Astrocyte of the spinal cord (primary cell): ENCODE results near the gene HOXB6.

ENCODE experiments used
- DNase-seq: peaks from one replicate; pipeline ENCODE4 v3.0.0; 2011; ENCODE audit warnings: low read depth, low spot score
- H3K4me3 ChIP-seq: 2 replicates; pipeline ENCODE4 v1.5.1; 2011; ENCODE audit warnings: low read depth, mild to moderate bottlenecking, low read length, moderate library complexity
- in situ Hi-C: cut with HindIII; loops from 2 replicates; pipeline ENCODE4 v1.10.0; 2017; ENCODE audit warnings: low sequenced_read_pairs
- TF ChIP-seq, protein P1 (sequence below): IDR thresholded peaks from 2 replicates; pipeline ENCODE4 v1.5.1; 2012; ENCODE audit warnings: low read depth, mild to moderate bottlenecking, low read length, inconsistent platforms

HOXB6 gene

DNA sequence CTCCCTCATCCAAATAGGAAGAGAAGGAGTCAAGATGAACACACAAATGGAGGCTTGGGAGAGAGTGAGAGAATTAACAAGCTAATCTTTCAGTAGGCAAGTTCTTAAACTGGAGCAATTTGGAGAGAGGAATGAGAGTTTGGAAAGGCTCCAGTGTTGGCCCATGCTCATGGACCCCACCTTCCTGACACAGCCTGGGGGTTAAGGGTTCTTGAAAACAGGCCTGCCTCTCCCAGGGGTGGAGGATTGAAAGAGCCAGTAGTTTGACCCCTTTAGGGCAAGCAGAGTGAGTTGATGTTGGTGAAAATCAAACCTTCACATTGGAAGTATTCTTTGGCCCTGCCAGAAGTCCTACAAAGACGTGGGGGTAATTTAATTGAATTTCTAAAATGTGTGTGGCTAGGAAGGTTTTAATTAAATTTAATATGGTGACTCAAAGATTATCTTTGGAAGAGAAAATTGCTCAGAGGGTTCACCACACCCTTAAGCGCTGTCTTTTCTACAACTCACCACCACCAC lies 20.5 kb downstream of the HOXB6 start:
- TF ChIP-seq, protein P1, sequence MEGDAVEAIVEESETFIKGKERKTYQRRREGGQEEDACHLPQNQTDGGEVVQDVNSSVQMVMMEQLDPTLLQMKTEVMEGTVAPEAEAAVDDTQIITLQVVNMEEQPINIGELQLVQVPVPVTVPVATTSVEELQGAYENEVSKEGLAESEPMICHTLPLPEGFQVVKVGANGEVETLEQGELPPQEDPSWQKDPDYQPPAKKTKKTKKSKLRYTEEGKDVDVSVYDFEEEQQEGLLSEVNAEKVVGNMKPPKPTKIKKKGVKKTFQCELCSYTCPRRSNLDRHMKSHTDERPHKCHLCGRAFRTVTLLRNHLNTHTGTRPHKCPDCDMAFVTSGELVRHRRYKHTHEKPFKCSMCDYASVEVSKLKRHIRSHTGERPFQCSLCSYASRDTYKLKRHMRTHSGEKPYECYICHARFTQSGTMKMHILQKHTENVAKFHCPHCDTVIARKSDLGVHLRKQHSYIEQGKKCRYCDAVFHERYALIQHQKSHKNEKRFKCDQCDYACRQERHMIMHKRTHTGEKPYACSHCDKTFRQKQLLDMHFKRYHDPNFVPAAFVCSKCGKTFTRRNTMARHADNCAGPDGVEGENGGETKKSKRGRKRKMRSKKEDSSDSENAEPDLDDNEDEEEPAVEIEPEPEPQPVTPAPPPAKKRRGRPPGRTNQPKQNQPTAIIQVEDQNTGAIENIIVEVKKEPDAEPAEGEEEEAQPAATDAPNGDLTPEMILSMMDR: no peak
- in situ Hi-C loops: no loop called here
- peak overlapping the region; percentile 77 for H3K4me3 ChIP-seq
- DNase-seq: no peak

DNA sequence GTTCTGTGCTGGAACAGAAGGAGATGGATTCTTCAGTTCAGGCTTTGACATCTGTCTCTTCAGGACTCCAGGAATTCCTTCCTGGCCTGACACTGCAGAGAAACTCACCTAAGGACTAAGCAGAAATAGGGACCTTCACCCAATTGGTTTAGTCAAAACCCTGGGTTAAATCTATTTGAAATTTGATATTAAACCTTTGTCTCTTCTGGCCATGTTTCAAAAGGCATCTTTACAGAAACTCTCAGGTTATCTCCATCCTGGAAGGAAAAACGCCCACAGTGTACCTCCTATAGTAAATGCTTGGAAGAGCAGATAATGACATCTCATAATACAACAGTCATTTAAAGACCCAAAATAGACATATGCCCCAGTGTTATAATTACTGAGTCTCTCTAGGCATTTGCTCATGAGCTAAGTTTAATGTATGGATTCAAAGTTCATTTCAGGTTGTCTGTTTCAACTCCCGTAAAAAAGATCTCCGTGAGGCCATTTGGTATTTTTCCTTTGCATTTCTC lies 21.0 kb downstream of the HOXB6 start:
- no peak for DNase-seq
- H3K4me3 ChIP-seq: peak overlapping the region; percentile 77
- in situ Hi-C loops: no loop called here
- TF ChIP-seq, protein P1: no peak

DNA sequence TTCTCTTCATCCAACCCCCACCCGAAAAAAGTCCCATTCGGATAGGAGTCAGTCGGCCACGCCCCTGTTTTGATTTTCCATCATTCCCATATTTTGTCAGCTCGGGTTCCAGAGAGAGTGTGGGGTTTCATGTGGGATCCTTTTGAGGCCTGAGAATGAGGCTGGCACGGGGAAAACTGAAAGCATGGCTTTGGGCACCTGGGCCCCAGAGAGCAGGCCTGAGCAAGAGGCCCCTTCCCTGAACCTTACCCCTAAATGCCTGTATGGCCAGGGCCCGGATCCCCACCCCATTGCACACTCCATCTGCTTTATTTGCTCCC lies 22.1 kb downstream of the HOXB6 start:
- in situ Hi-C loops: no loop called here
- peak overlapping the region; percentile 77 for H3K4me3 ChIP-seq
- no peak for DNase-seq
- TF ChIP-seq, protein P1: no peak

DNA sequence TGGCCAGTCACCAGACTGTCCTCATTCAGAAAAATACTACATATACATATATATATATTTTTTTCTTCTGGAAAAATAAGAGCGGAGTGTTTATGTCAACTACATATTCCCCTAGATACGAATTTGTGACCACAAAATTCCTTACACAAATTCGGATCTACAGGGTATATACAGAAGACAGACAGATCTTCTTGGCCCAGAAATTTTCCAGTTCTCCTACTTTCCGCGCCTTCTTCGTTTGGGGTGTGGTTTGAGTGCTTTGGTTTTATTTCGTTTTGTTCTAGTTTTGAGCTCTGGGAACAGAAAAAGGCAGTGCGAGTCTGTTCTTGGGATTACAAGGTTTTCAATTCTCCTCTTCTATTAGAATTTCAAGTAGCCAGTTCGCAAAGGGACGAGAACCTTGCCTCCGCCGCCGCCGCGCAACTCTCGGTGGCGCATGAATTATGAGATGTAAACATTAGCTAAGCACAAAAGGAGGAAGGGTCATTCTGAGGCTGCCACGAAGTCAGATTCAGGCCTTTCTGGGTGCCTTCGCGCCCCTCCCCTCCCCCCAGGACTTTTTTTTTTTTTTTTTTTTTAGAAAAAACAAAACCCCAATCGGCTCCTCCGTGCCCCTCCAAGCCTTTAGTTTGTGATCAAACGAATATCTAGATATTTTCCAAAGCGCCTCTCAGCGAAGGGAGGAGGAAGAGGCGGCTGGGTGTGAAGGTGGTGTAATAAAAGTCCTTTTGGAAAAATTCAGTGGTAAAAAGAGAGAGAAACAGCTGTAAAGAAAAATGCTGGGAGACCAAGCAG lies 24.8 kb downstream of the HOXB6 start:
- in situ Hi-C loops: no loop called here
- peak overlapping the region; percentile 77 for H3K4me3 ChIP-seq
- TF ChIP-seq, protein P1: no peak
- DNase-seq: peak; percentile 81

DNA sequence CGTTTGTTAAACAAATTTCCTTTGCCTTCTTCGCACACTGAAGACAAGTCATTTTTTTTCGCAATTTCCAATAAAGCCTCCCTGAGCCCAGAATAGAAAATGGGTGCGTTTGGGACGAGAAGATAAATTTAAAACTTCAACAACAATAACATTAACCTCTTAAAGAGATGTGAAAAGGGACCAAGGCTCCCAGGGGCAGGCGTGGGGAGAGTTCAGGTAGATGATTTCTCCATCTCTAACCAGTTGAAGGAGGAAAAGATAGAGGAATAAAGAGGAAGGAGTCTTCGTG lies 25.4 kb downstream of the HOXB6 start:
- TF ChIP-seq, protein P1: no peak
- in situ Hi-C loops: no loop called here
- peak overlapping the region; percentile 77 for H3K4me3 ChIP-seq
- DNase-seq: no peak

DNA sequence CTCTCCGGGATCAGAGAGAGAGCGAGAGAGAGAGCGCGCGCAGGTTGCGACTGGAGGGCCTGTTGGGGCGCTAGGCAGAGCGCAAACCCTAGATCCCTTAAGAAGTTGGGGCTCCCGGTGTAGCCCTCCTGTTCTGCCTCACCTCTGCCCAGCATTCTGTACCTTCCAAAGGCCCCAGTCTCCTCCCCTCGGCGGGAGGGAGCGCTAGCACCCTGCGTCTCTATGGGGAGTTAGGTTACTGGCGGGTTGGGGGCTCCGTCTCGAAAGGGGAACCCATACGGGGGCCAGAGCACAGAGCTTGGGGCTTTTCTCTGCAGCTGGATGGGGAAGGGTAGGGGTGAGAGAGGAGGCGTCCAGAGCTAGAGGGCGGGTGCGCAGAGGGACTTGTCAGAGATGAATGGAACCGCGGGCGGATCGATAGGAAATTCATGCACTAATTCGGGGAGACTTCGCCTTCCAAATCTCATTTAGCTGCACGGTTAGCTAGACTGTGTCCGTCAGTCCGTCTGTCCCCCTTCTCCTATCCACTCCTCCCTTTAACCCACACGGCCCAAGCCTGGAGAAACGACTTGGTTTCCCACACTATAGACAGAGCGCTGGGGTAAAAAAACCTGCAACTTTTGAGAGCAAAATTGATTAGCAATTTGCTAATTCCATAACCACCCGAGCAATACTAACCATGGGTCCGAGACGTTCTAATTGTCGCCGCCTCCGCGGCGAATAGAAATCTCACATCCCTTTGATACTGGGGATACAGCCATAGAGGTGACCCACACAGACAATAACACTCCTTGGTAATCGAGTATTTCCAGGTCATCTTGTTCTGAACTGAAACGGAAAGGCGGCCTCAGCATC lies 25.9 kb downstream of the HOXB6 start:
- TF ChIP-seq, protein P1: no peak
- in situ Hi-C loops: no loop called here
- H3K4me3 ChIP-seq: peak overlapping the region; percentile 77
- DNase-seq: no peak
